ENCODE measurements around the gene ATP4B.

The ATP4B gene

GRCh38 chr13:113657851-113658741 lies at the start of gene ATP4B:
TSS of gene ATP4B (minus strand) at chr13:113658198. CDS start at chr13:113658144, 54 bp downstream.
- no peak for DNase-seq (ENCODE audit: low read depth in 2 of 2)

GRCh38 chr13:113672002-113672651 lies 14.1 kb upstream of the ATP4B start:
- DNase-seq (ENCODE audit: low read depth in 2 of 2): no peak

DNA sequence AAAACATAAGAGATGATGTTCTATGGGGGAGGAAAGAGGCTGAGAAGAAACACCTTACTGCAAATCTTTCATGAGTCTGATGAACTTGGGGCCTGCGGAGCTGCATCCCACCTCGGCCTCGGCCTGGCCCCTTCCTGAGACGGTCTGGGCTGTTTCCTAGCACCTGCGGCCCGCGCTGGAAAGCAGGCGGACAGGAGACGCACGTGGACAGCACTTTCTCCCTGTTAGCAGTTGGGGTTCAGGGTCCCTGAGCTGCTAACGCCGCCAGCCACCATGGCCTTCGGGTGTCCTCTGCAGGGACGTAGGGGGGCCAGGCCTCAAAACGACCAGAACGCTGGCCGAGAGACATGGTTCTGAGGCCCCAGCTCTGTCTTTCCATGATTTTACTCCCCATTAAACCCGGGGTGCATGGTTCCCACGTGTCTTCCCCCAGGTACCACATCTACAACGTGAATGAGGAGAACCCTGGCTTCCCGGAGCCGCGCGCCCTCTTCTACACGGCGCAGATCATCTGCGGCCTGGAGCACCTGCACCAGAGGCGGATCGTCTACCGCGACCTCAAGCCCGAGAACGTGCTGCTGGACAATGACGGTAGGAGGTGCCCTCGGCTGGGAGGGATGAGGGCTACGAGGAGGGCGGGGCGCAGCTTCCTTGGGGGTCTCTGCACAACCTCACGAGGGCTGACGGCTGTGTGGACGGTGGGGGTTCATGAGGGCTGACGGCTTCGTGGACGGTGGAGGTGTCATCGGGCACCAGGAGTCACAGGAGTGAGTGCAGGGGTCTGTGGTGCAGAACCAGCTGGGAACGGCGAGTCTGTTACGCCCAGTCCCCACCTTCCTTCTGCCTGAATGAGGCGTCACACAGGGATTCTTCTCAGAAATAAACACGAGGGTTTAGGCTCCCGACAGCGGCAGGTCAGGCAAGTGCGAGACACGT lies 13.3 kb upstream of the ATP4B start:
- DNase-seq (ENCODE audit: low read depth in 2 of 2): no peak

DNA sequence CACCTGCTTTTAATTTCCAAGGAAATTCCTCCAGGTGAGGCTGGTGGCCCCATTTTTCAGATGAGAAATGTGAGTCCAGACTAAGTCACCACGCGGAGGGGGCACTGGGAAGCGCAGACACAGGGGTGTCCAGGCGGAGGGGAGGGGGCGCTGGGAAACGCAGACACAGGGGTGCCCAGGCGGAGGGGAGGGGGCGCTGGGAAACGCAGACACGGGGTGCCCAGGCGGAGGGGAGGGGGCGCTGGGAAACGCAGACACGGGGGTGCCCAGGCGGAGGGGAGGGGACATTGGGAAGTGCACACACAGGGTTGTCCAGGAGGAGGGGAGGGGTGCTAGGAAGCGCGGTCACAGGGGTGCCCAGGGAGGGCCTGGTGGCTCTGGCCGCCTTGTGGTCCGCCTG lies 12.5 kb upstream of the ATP4B start:
- DNase-seq (ENCODE audit: low read depth in 2 of 2): no peak

DNA sequence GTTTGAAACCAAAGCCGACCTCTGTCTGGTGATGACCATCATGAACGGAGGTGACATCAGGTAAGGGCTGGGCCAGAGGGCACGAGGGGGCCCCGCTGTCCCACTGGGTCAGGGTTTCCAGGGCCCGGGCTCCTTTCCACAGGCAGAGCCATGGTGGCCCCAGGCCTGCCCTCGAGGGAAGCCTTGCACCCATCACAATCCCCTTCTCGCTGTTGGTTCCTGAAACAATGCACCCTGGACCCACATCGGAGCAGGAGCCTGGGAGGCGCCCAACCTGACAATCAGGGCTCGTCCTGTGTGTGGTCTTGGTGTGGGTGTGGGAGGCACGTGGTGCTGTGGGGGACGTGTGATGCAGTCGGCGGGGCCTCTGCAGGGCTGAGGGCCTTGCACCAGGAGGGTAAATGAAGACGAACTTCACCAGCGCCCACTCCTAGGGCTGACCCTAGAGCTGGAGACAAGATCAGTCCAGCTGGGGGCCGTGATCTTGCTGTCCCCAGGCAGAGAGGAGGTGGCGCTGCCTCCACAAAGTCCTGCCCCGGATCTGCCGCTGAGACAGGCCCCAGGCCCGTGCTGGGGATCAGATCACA lies 11.8 kb upstream of the ATP4B start:
- DNase-seq (ENCODE audit: low read depth in 2 of 2): no peak

GRCh38 chr13:113669231-113669754 lies 11.3 kb upstream of the ATP4B start:
- DNase-seq (ENCODE audit: low read depth in 2 of 2): no peak

DNA sequence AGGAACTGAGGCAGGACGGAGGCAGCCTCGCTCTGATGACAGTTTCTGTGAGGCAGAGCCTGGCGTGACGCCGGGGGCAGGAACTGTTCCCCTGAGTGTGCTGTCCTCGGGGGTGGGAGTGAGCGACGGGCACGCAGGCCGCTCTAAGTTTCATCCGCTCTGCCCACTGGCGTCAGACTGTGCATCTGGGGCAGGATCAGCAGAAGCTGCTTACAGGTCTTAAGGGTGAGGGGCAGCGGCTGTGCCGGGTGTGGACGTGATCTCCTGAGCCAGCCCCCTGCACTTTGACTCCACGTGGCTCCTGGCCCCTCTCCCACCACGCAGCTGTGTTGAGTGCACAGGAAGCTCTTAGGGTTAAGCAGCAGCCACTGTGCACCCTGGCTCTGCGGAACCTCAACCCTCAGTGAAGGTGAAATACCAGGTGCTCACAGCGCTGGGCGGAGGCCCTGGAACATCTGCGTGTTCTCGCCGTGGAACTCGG lies 10.5 kb upstream of the ATP4B start:
- DNase-seq (ENCODE audit: low read depth in 2 of 2): no peak

GRCh38 chr13:113667771-113668490 lies 9.9 kb upstream of the ATP4B start:
- DNase-seq (ENCODE audit: low read depth in 2 of 2): no peak

DNA sequence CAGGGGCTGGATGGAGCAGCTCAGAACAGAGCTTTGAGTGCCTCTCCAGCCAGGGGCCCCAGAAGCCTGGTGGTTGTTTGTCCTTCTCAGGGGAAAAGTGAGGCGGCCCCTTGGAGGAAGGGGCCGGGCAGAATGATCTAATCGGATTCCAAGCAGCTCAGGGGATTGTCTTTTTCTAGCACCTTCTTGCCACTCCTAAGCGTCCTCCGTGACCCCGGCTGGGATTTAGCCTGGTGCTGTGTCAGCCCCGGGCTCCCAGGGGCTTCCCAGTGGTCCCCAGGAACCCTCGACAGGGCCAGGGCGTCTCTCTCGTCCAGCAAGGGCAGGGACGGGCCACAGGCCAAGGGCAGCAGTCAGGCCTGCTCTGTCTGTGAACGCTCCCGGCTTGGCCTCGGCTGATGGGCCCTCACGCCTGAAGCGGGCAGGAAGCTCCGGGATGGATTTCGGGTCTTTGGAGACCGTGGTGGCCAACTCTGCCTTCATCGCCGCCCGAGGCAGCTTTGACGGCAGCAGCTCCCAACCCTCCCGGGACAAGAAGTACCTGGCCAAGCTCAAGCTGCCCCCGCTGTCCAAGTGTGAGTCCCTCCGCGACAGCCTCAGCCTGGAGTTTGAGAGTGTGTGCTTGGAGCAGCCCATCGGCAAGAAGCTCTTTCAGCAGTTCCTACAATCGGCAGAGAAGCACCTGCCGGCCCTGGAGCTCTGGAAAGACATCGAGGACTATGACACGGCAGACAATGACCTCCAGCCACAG lies 9.1 kb upstream of the ATP4B start, which contains the start of gene GRK1:
Gene GRK1 (plus strand): TSS at position 269 of the 751 bp plus-strand sequence. CDS start 168 bp downstream, at position 437.
- no peak for DNase-seq (ENCODE audit: low read depth in 2 of 2)

DNA sequence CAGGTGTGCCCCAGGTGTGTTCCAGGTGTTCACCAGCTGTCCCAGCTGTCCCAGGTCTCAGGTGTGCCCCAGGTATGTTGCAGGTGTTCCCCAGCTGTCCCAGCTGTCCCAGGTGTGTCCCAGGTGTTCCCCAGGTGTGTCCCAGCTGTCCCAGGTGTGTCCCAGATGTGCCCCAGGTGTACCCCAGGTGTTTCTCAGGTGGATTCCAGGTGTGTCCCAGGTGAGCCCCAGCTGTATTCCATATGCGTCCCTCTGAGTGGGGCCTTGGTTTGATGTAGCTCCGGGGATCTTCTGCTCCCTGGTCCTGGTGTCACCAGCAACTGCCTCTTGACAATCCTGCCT lies 8.3 kb upstream of the ATP4B start:
- no peak for DNase-seq (ENCODE audit: low read depth in 2 of 2)

GRCh38 chr13:113665597-113666328 lies 7.8 kb upstream of the ATP4B start:
- DNase-seq (ENCODE audit: low read depth in 2 of 2): no peak

DNA sequence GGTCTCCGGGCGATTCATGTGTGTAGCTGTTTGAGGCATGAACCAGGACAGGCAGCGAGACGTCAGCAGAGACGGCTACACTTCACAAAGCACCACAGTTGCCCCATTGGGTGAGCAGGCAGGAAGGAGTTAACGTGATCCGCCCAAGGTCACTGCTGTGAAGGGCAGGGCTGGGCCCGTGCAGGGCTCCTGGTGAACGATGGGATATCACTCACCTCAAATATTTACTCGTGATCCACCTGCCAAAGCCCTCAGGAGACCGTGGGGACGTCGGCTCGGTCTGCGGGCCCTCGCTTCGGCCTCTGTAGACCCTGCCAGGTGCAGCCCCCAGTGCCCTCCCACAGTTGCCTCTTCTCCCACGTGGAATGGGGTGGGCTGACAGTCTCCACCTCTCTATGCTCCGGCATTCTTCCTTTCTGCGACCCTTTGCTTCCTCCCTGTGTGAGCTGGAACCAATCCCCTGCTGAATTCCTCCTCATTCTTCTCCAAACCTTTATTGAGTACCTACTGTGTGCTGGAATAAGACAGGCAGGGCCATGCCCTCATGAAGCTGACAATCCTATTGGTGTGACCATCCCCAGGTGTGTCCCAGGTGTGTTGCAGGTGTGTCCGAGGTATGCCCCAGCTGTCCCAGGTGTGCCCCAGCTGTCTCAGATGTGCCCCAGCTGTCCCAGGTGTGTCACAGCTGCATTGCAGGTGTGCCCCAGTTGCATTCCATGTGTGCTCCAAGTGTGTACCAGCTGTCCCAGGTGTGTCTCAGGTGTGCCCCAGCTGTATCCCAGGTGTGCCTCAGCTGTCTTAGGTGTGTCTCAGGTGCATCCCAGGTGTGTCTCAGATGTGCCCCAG lies 7.0 kb upstream of the ATP4B start:
- no peak for DNase-seq (ENCODE audit: low read depth in 2 of 2)

GRCh38 chr13:113663934-113664333 lies 5.9 kb upstream of the ATP4B start:
- DNase-seq (ENCODE audit: low read depth in 2 of 2): no peak

DNA sequence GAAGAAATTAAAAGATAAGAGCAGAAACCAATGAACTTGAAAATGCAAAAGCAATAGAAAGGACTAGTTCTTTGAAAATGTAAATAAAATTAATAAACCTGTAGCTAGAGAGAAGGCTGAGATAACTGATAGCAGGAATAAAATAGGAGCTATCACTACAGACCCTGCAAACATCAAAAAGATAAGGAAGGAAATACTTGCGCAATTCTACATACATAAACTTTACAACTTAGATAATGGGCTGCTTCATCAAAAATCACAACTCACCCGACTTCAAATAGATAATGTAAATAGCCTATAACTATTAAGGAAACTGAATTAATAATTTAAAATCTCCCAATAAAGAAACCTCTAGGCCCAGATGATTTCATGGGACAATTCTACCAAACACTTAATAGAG lies 3.5 kb upstream of the ATP4B start:
- DNase-seq (ENCODE audit: low read depth in 2 of 2): no peak

- no peak for DNase-seq (ENCODE audit: low read depth in 2 of 2)
Measured at GRCh38 chr13:113660066-113660465, 2.1 kb upstream of the ATP4B start.

DNA sequence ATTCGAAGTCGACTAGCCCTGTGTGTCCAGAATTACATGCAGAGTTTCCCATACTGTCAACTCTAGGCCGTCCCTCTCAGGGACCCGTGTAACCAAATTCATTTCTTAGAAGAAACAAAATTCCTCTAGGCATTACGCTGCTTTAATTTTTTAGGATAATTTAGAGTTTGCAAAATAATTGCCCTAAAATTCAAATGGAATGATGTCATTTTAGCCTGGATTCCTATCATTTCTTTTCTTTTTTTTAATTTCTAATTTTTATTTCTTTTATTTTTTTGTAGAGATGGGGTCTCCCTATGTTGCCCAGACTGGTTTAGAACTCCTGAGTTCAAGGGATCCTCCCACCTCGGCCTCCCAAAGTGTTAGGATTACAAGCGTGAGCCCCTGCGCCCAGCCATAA lies 1.3 kb upstream of the ATP4B start:
- DNase-seq (ENCODE audit: low read depth in 2 of 2): no peak

GRCh38 chr13:113658836-113659235 lies 838 bp upstream of the ATP4B start:
- DNase-seq (ENCODE audit: low read depth in 2 of 2): no peak
